Transverse colon (tissue), 3 donors: ENCODE data around the gene CNTN4.

Experiments
- POLR2A ChIP-seq: fragments of 450-650 bp; IDR thresholded peaks from one replicate; pipeline ENCODE4 v1.6.1; 2016; ENCODE audit warnings: antibody characterized with exemption, mild to moderate bottlenecking, moderate library complexity
- TF ChIP-seq, protein P1 (sequence below), 5 experiments: fragments of 200-600 bp in 3 of 5; fragments of 450-650 bp in 2 of 5; sonication (generic) in 3 of 5; IDR thresholded peaks; 1 replicate in 2 of 5; 2 replicates in 3 of 5; pipeline ENCODE4 v1.5.1; 2016 to 2017; ENCODE audit warnings: antibody characterized with exemption in 5 of 5, inconsistent platforms in 3 of 5, mild to moderate bottlenecking in 2 of 5, moderate library complexity in 1 of 5

DNA sequence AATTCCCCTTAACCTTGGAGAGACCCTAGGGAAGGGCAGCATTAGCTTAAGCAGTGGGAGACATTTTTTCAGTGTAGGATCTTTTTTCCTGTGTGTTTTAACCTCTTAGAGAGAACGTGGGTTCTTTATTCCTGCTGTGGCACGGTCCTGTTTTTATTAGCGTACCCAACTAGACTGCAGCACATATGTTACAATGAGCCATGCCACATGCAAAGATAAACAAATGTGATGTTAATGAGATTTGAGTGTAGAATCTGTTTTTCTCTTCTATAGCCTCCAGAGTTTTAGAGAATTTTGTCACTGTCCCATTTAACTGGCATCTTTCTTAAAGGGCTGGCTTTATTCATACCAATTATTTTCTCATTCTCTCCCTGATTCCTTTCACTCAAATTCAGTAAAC, 347.5 kb downstream of the CNTN4 start:
- TF ChIP-seq, protein P1, sequence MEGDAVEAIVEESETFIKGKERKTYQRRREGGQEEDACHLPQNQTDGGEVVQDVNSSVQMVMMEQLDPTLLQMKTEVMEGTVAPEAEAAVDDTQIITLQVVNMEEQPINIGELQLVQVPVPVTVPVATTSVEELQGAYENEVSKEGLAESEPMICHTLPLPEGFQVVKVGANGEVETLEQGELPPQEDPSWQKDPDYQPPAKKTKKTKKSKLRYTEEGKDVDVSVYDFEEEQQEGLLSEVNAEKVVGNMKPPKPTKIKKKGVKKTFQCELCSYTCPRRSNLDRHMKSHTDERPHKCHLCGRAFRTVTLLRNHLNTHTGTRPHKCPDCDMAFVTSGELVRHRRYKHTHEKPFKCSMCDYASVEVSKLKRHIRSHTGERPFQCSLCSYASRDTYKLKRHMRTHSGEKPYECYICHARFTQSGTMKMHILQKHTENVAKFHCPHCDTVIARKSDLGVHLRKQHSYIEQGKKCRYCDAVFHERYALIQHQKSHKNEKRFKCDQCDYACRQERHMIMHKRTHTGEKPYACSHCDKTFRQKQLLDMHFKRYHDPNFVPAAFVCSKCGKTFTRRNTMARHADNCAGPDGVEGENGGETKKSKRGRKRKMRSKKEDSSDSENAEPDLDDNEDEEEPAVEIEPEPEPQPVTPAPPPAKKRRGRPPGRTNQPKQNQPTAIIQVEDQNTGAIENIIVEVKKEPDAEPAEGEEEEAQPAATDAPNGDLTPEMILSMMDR (IDR thresholded peaks at IDR 0.05): no peak
- TF ChIP-seq POLR2A: no peak
